ENCODE measurements around the gene LDHB.

DNA sequence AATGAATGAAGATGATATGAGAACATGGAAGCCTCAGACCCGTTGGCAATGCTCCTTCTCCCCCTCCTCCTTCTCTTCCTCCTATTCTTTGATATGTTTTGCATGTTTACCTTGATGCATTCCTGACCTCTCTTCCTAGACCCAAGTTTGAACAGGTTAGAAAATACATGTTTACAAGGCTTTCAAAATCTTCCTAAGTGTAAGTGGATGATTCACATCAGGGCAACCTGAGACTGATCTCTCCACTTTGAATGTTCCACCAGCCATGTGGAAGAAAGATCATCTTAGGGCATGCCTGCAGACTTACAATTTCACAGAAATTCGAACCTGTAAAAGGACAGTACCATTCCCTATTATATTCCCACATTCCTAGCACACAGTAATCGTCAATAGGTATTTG, 18.0 kb upstream of the LDHB start:
- TF ChIP-seq, protein P1, sequence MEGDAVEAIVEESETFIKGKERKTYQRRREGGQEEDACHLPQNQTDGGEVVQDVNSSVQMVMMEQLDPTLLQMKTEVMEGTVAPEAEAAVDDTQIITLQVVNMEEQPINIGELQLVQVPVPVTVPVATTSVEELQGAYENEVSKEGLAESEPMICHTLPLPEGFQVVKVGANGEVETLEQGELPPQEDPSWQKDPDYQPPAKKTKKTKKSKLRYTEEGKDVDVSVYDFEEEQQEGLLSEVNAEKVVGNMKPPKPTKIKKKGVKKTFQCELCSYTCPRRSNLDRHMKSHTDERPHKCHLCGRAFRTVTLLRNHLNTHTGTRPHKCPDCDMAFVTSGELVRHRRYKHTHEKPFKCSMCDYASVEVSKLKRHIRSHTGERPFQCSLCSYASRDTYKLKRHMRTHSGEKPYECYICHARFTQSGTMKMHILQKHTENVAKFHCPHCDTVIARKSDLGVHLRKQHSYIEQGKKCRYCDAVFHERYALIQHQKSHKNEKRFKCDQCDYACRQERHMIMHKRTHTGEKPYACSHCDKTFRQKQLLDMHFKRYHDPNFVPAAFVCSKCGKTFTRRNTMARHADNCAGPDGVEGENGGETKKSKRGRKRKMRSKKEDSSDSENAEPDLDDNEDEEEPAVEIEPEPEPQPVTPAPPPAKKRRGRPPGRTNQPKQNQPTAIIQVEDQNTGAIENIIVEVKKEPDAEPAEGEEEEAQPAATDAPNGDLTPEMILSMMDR (IDR thresholded peaks at IDR 0.05; ENCODE audit: insufficient read depth, low read length, poor library complexity, severe bottlenecking): no peak
- no peak for TF ChIP-seq EZH2phosphoT487 (conservative IDR thresholded peaks at IDR 0.05; ENCODE audit: low read length)

All from SU-DHL-6 (cell line).